Keratinocyte (primary cell): ENCODE results near the gene ARVCF. TPM values are rescaled to one million over a fixed set of nuclear protein-coding genes. Genes with fewer than 3 reads are reported as not detected.

Experiments used
- DNase-seq: peaks from one replicate; pipeline ENCODE4 v3.0.0-alpha.2; 2011; ENCODE audit warnings: low read depth, missing footprints, low spot score
- FAIRE-seq: peaks from 2 replicates; lab custom pipeline; 2011; peaks lifted over from hg19 to GRCh38; lab: Jason Lieb, UNC
- H2AFZ ChIP-seq: 2 replicates; pipeline ENCODE4 v1.6.0; 2012; ENCODE audit warnings: low read length, control low read depth, inconsistent platforms; ENCODE audit not compliant: control insufficient read depth
- H3K27ac ChIP-seq: 2 replicates; pipeline ENCODE4 v1.5.1; 2011; ENCODE audit warnings: low read length; ENCODE audit not compliant: control insufficient read depth, insufficient read depth
- H3K27me3 ChIP-seq: 3 replicates; pipeline ENCODE4 v1.6.0; 2011; ENCODE audit warnings: low read length; ENCODE audit not compliant: control insufficient read depth, insufficient read depth; ENCODE audit errors: extremely low read depth
- H3K36me3 ChIP-seq, 2 experiments: 2 replicates in 1 of 2; 3 replicates in 1 of 2; pipeline ENCODE4 v1.5.1; 2011; ENCODE audit warnings: low read length in 2 of 2, mild to moderate bottlenecking in 1 of 2; ENCODE audit not compliant: control insufficient read depth in 2 of 2, insufficient read depth in 2 of 2; ENCODE audit errors: extremely low read depth in 1 of 2
- H3K4me1 ChIP-seq: 3 replicates; pipeline ENCODE4 v1.5.1; 2011; ENCODE audit warnings: low read length; ENCODE audit not compliant: control insufficient read depth, insufficient read depth; ENCODE audit errors: extremely low read depth
- H3K4me2 ChIP-seq: 3 replicates; pipeline ENCODE4 v1.6.0; 2011; ENCODE audit warnings: low read depth, low read length; ENCODE audit not compliant: control insufficient read depth, insufficient read depth; ENCODE audit errors: extremely low read depth
- H3K4me3 ChIP-seq, 3 experiments: fragments of 200-600 bp in 1 of 3; sonication (generic) in 1 of 3; 2 replicates in 2 of 3; 3 replicates in 1 of 3; pipeline ENCODE4 v1.5.1; 2011 to 2016; ENCODE audit warnings: low read length in 3 of 3, mild to moderate bottlenecking in 3 of 3, control low read depth in 2 of 3, inconsistent platforms in 1 of 3, low read depth in 1 of 3, mixed read lengths in 1 of 3, mixed run types in 1 of 3, moderate library complexity in 1 of 3; ENCODE audit not compliant: control insufficient read depth in 2 of 3, insufficient read depth in 2 of 3; ENCODE audit errors: extremely low read depth in 1 of 3
- H3K79me2 ChIP-seq: 2 replicates; pipeline ENCODE4 v1.6.0; 2012; ENCODE audit warnings: low read length; ENCODE audit not compliant: control insufficient read depth, insufficient read depth
- H3K9ac ChIP-seq: 3 replicates; pipeline ENCODE4 v1.6.0; 2011; ENCODE audit warnings: low read length; ENCODE audit not compliant: control insufficient read depth, insufficient read depth; ENCODE audit errors: extremely low read depth
- H3K9me1 ChIP-seq: 3 replicates; pipeline ENCODE4 v1.6.0; 2011; ENCODE audit warnings: low read length; ENCODE audit not compliant: control insufficient read depth, insufficient read depth; ENCODE audit errors: extremely low read depth
- H3K9me3 ChIP-seq: 2 replicates; pipeline ENCODE4 v1.5.1; 2012; ENCODE audit warnings: low read depth, low read length; ENCODE audit not compliant: control insufficient read depth
- H4K20me1 ChIP-seq: 3 replicates; pipeline ENCODE4 v1.6.0; 2011; ENCODE audit warnings: low read length; ENCODE audit not compliant: control insufficient read depth, insufficient read depth; ENCODE audit errors: extremely low read depth
- CTCF ChIP-seq, 3 experiments: IDR thresholded peaks in 1 of 3; conservative IDR thresholded peaks in 1 of 3; optimal IDR thresholded peaks in 1 of 3; 2 replicates in 2 of 3; 3 replicates in 1 of 3; pipeline versions ENCODE3 to v1.5.1; 2011; ENCODE audit warnings: low read length in 3 of 3, mild to moderate bottlenecking in 3 of 3, moderate library complexity in 2 of 3, control low read depth in 1 of 3, inconsistent platforms in 1 of 3; ENCODE audit not compliant: insufficient read depth in 2 of 3; ENCODE audit errors: extremely low read depth in 1 of 3
- EZH2 ChIP-seq: IDR thresholded peaks from one replicate; pipeline ENCODE4 v1.6.1; 2012; ENCODE audit warnings: inconsistent platforms, mild to moderate bottlenecking, low read length, moderate library complexity
- dilution Hi-C: fragments of 300-500 bp; cut with MboI; formaldehyde crosslinking; loops from one replicate; pipeline ENCODE4 v1.7.0; 2020; ENCODE audit warnings: low sequenced_read_pairs; ENCODE audit not compliant: extremely low pct_ligation_motif_present
- polyA plus RNA-seq, 5 experiments: library from polyadenylated mRNA; depleted of rRNA in 3 of 5; stranded (reverse) in 3 of 5; stranded (forward) in 1 of 5; unstranded in 1 of 5; fragments of >200 nt; gene quantifications; 1 replicate in 1 of 5; 2 replicates in 3 of 5; 3 replicates in 1 of 5; pipeline versions ENCODE4 v1.2.1 to v1.2.3, GENCODE V29; 2011 to 2012; ENCODE audit warnings: missing spikeins in 2 of 5, low read depth in 1 of 5, low replicate concordance in 1 of 5

The ARVCF gene
- polyA plus RNA-seq, 1 donor (not counting 4 experiments of a cell fraction or from before 2014, with no cell fraction given): 5.7 TPM

- Histone ChIP-seq H4K20me1 (no peaks in the 10 kb centered on the region), H3K79me2 (no peaks in the 10 kb centered on the region), H3K9me1 (no peaks in the 10 kb centered on the region), H3K27me3 (no peaks in the 10 kb centered on the region), H3K4me2 (no peak overlapping the region), H2AFZ (no peak overlapping the region), H3K27ac (no peak overlapping the region), H3K9ac (no peak overlapping the region), H3K9me3 (no peaks in the 10 kb centered on the region), H3K36me3 (peaks cover 0 to 17% of the 10 kb centered on the region in 2 experiments), H3K4me1 (no peaks in the 10 kb centered on the region), H3K4me3 (no peak overlapping the region)
- no peak for TF ChIP-seq CTCF (optimal IDR thresholded peaks at IDR 0.05 in 1 of 3, IDR thresholded peaks at IDR 0.05 in 1 of 3, conservative IDR thresholded peaks at IDR 0.05 in 1 of 3; ENCODE audit: extremely low read depth in 1 of 3, insufficient read depth in 2 of 3, low read length in 3 of 3)
- no peak for TF ChIP-seq EZH2
- dilution Hi-C loops: no loop called here
- FAIRE-seq (no peak), DNase-seq (no peak)
Observed at GRCh38 chr22:20043997-20044342, 27.3 kb upstream of the ARVCF start.

DNA sequence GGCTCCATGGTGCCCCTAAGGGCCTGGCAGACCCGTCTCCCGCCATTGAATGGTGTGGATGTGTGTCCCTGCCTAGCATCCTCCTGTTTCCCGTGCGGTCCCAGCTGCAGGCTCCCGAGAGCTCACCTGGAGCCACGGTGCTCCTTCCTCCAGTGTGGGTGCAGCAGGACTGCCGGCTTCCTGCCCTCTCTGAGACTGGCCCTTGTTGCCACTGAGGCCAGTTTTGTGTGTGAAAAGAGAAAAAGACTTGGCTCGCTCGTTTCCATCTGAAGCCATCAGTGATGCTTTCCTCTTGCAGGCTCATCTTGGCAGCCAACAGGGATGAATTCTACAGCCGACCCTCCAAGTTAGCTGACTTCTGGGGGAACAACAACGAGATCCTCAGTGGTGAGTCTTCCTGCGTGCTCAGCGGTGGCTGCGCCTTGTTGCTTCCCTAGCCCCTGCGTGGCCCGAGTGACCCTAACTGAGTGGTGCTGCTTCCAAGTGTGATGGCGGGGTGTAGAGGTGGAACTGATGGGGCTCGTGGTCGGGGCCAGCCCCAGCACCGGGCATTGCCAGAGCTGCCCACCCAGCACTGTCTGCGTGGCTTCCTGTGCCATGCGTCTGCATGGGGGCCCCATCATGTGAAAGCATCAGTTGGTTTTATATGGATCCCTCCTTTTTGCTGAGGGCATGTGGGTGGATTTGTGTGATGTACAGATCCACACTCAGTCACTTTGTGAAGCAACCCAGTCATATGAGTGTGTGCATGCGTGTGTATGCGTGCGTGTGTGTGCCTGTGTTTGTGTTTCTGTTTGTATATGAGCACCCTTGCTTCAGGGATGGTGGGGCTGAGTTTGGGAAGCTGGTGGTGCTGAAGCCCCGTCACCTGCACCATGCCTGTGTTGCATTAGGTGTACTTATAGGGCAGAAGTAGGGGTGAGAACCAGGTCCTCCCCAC is 26.7 kb upstream of the ARVCF start:
- dilution Hi-C loops: no loop called here
- no peak overlapping the region for H3K9ac ChIP-seq
- no peaks in the 10 kb centered on the region for H3K4me1 ChIP-seq
- no peak overlapping the region for H3K4me3 ChIP-seq
- TF ChIP-seq CTCF (optimal IDR thresholded peaks at IDR 0.05 in 1 of 3, IDR thresholded peaks at IDR 0.05 in 1 of 3, conservative IDR thresholded peaks at IDR 0.05 in 1 of 3; ENCODE audit: extremely low read depth in 1 of 3, insufficient read depth in 2 of 3, low read length in 3 of 3) (no peak), EZH2 (no peak)
- no peak for FAIRE-seq
- no peak overlapping the region for H3K4me2 ChIP-seq
- no peak overlapping the region for H3K27ac ChIP-seq
- peaks cover 0 to 19% of the 10 kb centered on the region in 2 experiments for H3K36me3 ChIP-seq
- H3K27me3 ChIP-seq: no peaks in the 10 kb centered on the region
- H4K20me1 ChIP-seq: no peaks in the 10 kb centered on the region
- no peaks in the 10 kb centered on the region for H3K9me1 ChIP-seq
- no peak for DNase-seq
- H3K9me3 ChIP-seq: no peaks in the 10 kb centered on the region
- H2AFZ ChIP-seq: no peak overlapping the region
- H3K79me2 ChIP-seq: no peaks in the 10 kb centered on the region
